ENCODE data around the gene OASL.
"Not testable (repeated sequence)": the region's sequence is repeated elsewhere in the genome, so short reads cannot be mapped to it uniquely, and the experiment has no call there.

OASL gene

GRCh38 chr12:121057794-121058193 lies 18.7 kb upstream of the OASL start:
- no peak for DNase-seq

- no peak for DNase-seq
Observed at GRCh38 chr12:121053706-121054105, 14.7 kb upstream of the OASL start.

GRCh38 chr12:121050725-121051124 lies 11.7 kb upstream of the OASL start:
- no peak for DNase-seq

- DNase-seq: peak; percentile 33
Observed at GRCh38 chr12:121048442-121048841, 9.4 kb upstream of the OASL start.

- DNase-seq: not testable (repeated sequence)
Observed at GRCh38 chr12:121047400-121047799, 8.4 kb upstream of the OASL start.

GRCh38 chr12:121043067-121043466 lies 4.0 kb upstream of the OASL start:
- no peak for DNase-seq

- DNase-seq: peak; percentile 72
Observed at GRCh38 chr12:121036810-121037326, 2.2 kb downstream of the OASL start.

- no peak for DNase-seq
Observed at GRCh38 chr12:121034616-121035305, 4.3 kb downstream of the OASL start.

GRCh38 chr12:121033625-121034349 lies 5.3 kb downstream of the OASL start:
- peak; percentile 82 for DNase-seq

- no peak for DNase-seq
Observed at GRCh38 chr12:121030576-121031212, 8.4 kb downstream of the OASL start.

GRCh38 chr12:121026274-121027045 lies 12.6 kb downstream of the OASL start:
- no peak for DNase-seq

GRCh38 chr12:121025442-121026226 lies 13.4 kb downstream of the OASL start:
- no peak for DNase-seq

- no peak for DNase-seq
Observed at GRCh38 chr12:121023799-121024198, 15.2 kb downstream of the OASL start.

GRCh38 chr12:121022713-121023112 lies 16.3 kb downstream of the OASL start:
- no peak for DNase-seq

- no peak for DNase-seq
Observed at GRCh38 chr12:121021754-121022153, 17.3 kb downstream of the OASL start.

- DNase-seq: no peak
Observed at GRCh38 chr12:121018860-121019617, 20.0 kb downstream of the OASL start.

- DNase-seq: no peak
Observed at GRCh38 chr12:121017966-121018491, 21.0 kb downstream of the OASL start.

GRCh38 chr12:121015825-121016766 lies 22.9 kb downstream of the OASL start, which contains the start of gene C12orf43:
C12orf43 (minus strand) TSS chr12:121016487; CDS start chr12:121016474, 13 bp downstream.
- peak; percentile 94 for DNase-seq

- DNase-seq: no peak
Observed at GRCh38 chr12:121013715-121014114, 25.3 kb downstream of the OASL start.

GRCh38 chr12:121011820-121012219 lies 27.2 kb downstream of the OASL start:
- no peak for DNase-seq

Measured in CD4-positive, alpha-beta T cell treated with Interleukin-17A for 1 hour (primary cell).